Measurements from ENCODE around the gene COL25A1.
"Not testable (repeated sequence)": the region's sequence is repeated elsewhere in the genome, so short reads cannot be mapped to it uniquely, and the experiment has no call there.

The COL25A1 gene

DNA sequence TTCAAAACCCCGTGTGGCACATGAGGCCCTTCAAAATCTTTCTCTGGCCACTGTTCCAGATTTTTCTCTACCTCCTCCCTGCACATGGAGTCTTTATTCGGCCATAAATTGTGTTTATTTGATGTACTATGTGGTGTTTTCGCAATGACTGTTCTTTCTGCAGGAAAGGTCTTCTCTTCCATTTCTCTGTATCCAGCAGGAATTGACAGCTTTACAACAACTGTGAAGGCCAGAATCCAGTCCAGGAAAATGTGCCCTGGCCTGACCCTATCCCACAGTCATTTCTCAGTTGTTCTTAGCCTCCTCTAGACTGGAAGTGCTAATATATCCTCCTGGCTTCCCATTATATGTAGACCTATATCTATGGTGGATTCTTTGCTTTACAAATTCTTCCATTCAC, 191.4 kb downstream of the COL25A1 start:
- Histone ChIP-seq H3K4me3 (ENCODE audit: control insufficient read depth in 1 of 7, extremely low read depth in 1 of 7, insufficient read depth in 4 of 7, low read depth in 2 of 7, low read length in 6 of 7) (no peak overlapping the region), H3K36me3 (ENCODE audit: control insufficient read depth in 4 of 4, insufficient read depth in 4 of 4, low read length in 3 of 4) (no peaks in the 10 kb centered on the region), H3K27ac (ENCODE audit: insufficient read depth in 1 of 2, low read depth in 1 of 2, low read length in 2 of 2, poor library complexity in 1 of 2, severe bottlenecking in 2 of 2) (no peak overlapping the region), H3K27me3 (replicated peaks in 2 of 5; ENCODE audit: control insufficient read depth in 4 of 5, insufficient read depth in 5 of 5, low read length in 4 of 5) (no peaks in the 10 kb centered on the region), H3K9me3 (ENCODE audit: control extremely low read depth in 1 of 5, control insufficient read depth in 4 of 5, insufficient read depth in 2 of 5, low read depth in 1 of 5, low read length in 4 of 5) (peaks cover 0 to 1% (median 0%) of the 10 kb centered on the region in 5 experiments), H3K4me1 (ENCODE audit: control extremely low read depth in 1 of 4, control insufficient read depth in 4 of 4, insufficient read depth in 4 of 4, low read length in 3 of 4) (no peaks in the 10 kb centered on the region)
- no peak for DNase-seq
- 100% methylated on average over 1 of the region's 3 CpGs for WGBS (ENCODE audit: insufficient coverage)
- ChIA-PET CTCF (no interaction called here), POLR2A (no interaction called here)

GRCh38 chr4:109108215-109108614, 194.2 kb downstream of the COL25A1 start:
- H3K27me3 ChIP-seq (replicated peaks in 2 of 5; ENCODE audit: control insufficient read depth in 4 of 5, insufficient read depth in 5 of 5, low read length in 4 of 5); H3K9me3 ChIP-seq (ENCODE audit: control extremely low read depth in 1 of 5, control insufficient read depth in 4 of 5, insufficient read depth in 2 of 5, low read depth in 1 of 5, low read length in 4 of 5); H3K4me1 ChIP-seq (ENCODE audit: control extremely low read depth in 1 of 4, control insufficient read depth in 4 of 4, insufficient read depth in 4 of 4, low read length in 3 of 4); H3K4me3 ChIP-seq (ENCODE audit: control insufficient read depth in 1 of 7, extremely low read depth in 1 of 7, insufficient read depth in 4 of 7, low read depth in 2 of 7, low read length in 6 of 7); DNase-seq; H3K27ac ChIP-seq (ENCODE audit: insufficient read depth in 1 of 2, low read depth in 1 of 2, low read length in 2 of 2, poor library complexity in 1 of 2, severe bottlenecking in 2 of 2); H3K36me3 ChIP-seq (ENCODE audit: control insufficient read depth in 4 of 4, insufficient read depth in 4 of 4, low read length in 3 of 4); POLR2A ChIA-PET: not testable (repeated sequence)
- CTCF ChIA-PET = interaction anchor here (0.8 kb wide), 1 partner anchor 20 kb away, joined by 3 read pairs; no protein-coding TSS in a partner anchor
- no CpG with 5 or more reads among the region's 2 CpGs for WGBS (ENCODE audit: insufficient coverage)

- Histone ChIP-seq H3K36me3 (ENCODE audit: control insufficient read depth in 4 of 4, insufficient read depth in 4 of 4, low read length in 3 of 4) (no peaks in the 10 kb centered on the region), H3K4me1 (ENCODE audit: control extremely low read depth in 1 of 4, control insufficient read depth in 4 of 4, insufficient read depth in 4 of 4, low read length in 3 of 4) (peaks cover 0 to 13% (median 1%) of the 10 kb centered on the region in 4 experiments), H3K27ac (ENCODE audit: insufficient read depth in 1 of 2, low read depth in 1 of 2, low read length in 2 of 2, poor library complexity in 1 of 2, severe bottlenecking in 2 of 2) (no peak overlapping the region), H3K27me3 (replicated peaks in 2 of 5; ENCODE audit: control insufficient read depth in 4 of 5, insufficient read depth in 5 of 5, low read length in 4 of 5) (no peaks in the 10 kb centered on the region), H3K4me3 (ENCODE audit: control insufficient read depth in 1 of 7, extremely low read depth in 1 of 7, insufficient read depth in 4 of 7, low read depth in 2 of 7, low read length in 6 of 7) (no peak overlapping the region), H3K9me3 (ENCODE audit: control extremely low read depth in 1 of 5, control insufficient read depth in 4 of 5, insufficient read depth in 2 of 5, low read depth in 1 of 5, low read length in 4 of 5) (no peaks in the 10 kb centered on the region)
- peak in 2 of 3 donors; percentile 15 to 50 for DNase-seq
- no CpG with 5 or more reads among the region's 1 CpG for WGBS (ENCODE audit: insufficient coverage)
- ChIA-PET POLR2A (no interaction called here), CTCF (no interaction called here)
Observed at GRCh38 chr4:109094056-109094455, 208.4 kb downstream of the COL25A1 start.

DNA sequence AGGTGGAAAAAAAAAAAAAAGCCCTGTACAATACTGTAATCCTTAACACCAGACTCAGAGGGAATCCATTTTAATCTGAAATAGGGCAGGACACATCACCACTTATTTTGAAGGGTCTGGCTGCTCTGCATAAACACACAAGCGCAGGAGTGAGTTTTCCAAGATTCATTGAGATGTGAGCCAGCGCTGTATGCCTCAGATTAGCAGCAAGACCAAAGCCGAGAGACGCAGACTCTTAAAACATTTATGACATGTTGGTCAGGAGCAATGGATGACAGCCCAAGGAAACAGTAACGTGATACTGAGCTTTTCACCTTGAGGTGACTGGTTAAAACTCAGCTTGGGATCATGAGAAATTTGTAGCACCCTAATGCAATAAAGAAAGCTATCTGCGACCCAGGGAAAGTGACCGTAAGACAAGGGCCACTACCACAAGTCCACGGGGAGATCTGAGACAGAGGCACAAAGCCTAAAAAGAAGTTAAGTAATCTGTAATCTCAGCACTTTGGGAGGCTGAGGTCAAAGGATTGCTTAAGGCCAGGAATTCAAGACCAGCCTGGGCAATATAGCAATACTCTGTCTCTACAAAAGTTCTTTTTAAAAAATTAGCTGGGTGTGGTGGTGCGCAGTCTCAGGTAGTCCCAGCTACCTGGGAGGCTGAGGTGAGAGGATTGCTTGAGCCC, 210.6 kb downstream of the COL25A1 start:
- H3K27me3 ChIP-seq (replicated peaks in 2 of 5; ENCODE audit: control insufficient read depth in 4 of 5, insufficient read depth in 5 of 5, low read length in 4 of 5) = no peaks in the 10 kb centered on the region
- CTCF ChIA-PET = interaction anchor here (0.6 kb wide), 1 partner anchor 74 kb away, joined by 3 read pairs; no protein-coding TSS in a partner anchor
- no peak for DNase-seq
- H3K4me1 ChIP-seq (ENCODE audit: control extremely low read depth in 1 of 4, control insufficient read depth in 4 of 4, insufficient read depth in 4 of 4, low read length in 3 of 4) = peaks cover 0 to 13% (median under 1%) of the 10 kb centered on the region in 4 experiments
- no peak overlapping the region for H3K4me3 ChIP-seq (ENCODE audit: control insufficient read depth in 1 of 7, extremely low read depth in 1 of 7, insufficient read depth in 4 of 7, low read depth in 2 of 7, low read length in 6 of 7)
- WGBS (ENCODE audit: insufficient coverage) = 90% methylated on average over 9 of the region's 9 CpGs
- H3K36me3 ChIP-seq (ENCODE audit: control insufficient read depth in 4 of 4, insufficient read depth in 4 of 4, low read length in 3 of 4) = no peaks in the 10 kb centered on the region
- no peaks in the 10 kb centered on the region for H3K9me3 ChIP-seq (ENCODE audit: control extremely low read depth in 1 of 5, control insufficient read depth in 4 of 5, insufficient read depth in 2 of 5, low read depth in 1 of 5, low read length in 4 of 5)
- POLR2A ChIA-PET = no interaction called here
- no peak overlapping the region for H3K27ac ChIP-seq (ENCODE audit: insufficient read depth in 1 of 2, low read depth in 1 of 2, low read length in 2 of 2, poor library complexity in 1 of 2, severe bottlenecking in 2 of 2)

- DNase-seq = peak in 2 of 3 donors; percentile 33 to 44
- ChIA-PET POLR2A (interaction anchor here (0.6 kb wide), 1 partner anchor 147 kb away, joined by 4 read pairs; no protein-coding TSS in a partner anchor), CTCF (no interaction called here)
- H3K27ac ChIP-seq (ENCODE audit: insufficient read depth in 1 of 2, low read depth in 1 of 2, low read length in 2 of 2, poor library complexity in 1 of 2, severe bottlenecking in 2 of 2) = no peak overlapping the region
- no peaks in the 10 kb centered on the region for H3K36me3 ChIP-seq (ENCODE audit: control insufficient read depth in 4 of 4, insufficient read depth in 4 of 4, low read length in 3 of 4)
- H3K27me3 ChIP-seq (replicated peaks in 2 of 5; ENCODE audit: control insufficient read depth in 4 of 5, insufficient read depth in 5 of 5, low read length in 4 of 5) = no peaks in the 10 kb centered on the region
- peaks cover 0 to 3% (median 0%) of the 10 kb centered on the region in 4 experiments for H3K4me1 ChIP-seq (ENCODE audit: control extremely low read depth in 1 of 4, control insufficient read depth in 4 of 4, insufficient read depth in 4 of 4, low read length in 3 of 4)
- no peak overlapping the region for H3K4me3 ChIP-seq (ENCODE audit: control insufficient read depth in 1 of 7, extremely low read depth in 1 of 7, insufficient read depth in 4 of 7, low read depth in 2 of 7, low read length in 6 of 7)
- no peaks in the 10 kb centered on the region for H3K9me3 ChIP-seq (ENCODE audit: control extremely low read depth in 1 of 5, control insufficient read depth in 4 of 5, insufficient read depth in 2 of 5, low read depth in 1 of 5, low read length in 4 of 5)
- 100% methylated on average over 1 of the region's 3 CpGs for WGBS (ENCODE audit: insufficient coverage)
Observed at GRCh38 chr4:109083911-109084310, 218.5 kb downstream of the COL25A1 start.

GRCh38 chr4:109079731-109080130, 222.7 kb downstream of the COL25A1 start:
- Histone ChIP-seq H3K4me3 (ENCODE audit: control insufficient read depth in 1 of 7, extremely low read depth in 1 of 7, insufficient read depth in 4 of 7, low read depth in 2 of 7, low read length in 6 of 7) (no peak overlapping the region), H3K36me3 (ENCODE audit: control insufficient read depth in 4 of 4, insufficient read depth in 4 of 4, low read length in 3 of 4) (no peaks in the 10 kb centered on the region), H3K27ac (ENCODE audit: insufficient read depth in 1 of 2, low read depth in 1 of 2, low read length in 2 of 2, poor library complexity in 1 of 2, severe bottlenecking in 2 of 2) (no peak overlapping the region), H3K4me1 (ENCODE audit: control extremely low read depth in 1 of 4, control insufficient read depth in 4 of 4, insufficient read depth in 4 of 4, low read length in 3 of 4) (peaks cover 0 to 3% (median 0%) of the 10 kb centered on the region in 4 experiments), H3K9me3 (ENCODE audit: control extremely low read depth in 1 of 5, control insufficient read depth in 4 of 5, insufficient read depth in 2 of 5, low read depth in 1 of 5, low read length in 4 of 5) (no peaks in the 10 kb centered on the region), H3K27me3 (replicated peaks in 2 of 5; ENCODE audit: control insufficient read depth in 4 of 5, insufficient read depth in 5 of 5, low read length in 4 of 5) (no peaks in the 10 kb centered on the region)
- POLR2A ChIA-PET = no interaction called here
- CTCF ChIA-PET = no interaction called here
- peak in 2 of 3 donors; percentile 37 to 41 for DNase-seq
- 100% methylated on average over 1 of the region's 4 CpGs for WGBS (ENCODE audit: insufficient coverage)

GRCh38 chr4:109079201-109079600, 223.3 kb downstream of the COL25A1 start:
- H3K36me3 ChIP-seq (ENCODE audit: control insufficient read depth in 4 of 4, insufficient read depth in 4 of 4, low read length in 3 of 4) = no peaks in the 10 kb centered on the region
- POLR2A ChIA-PET = no interaction called here
- H3K9me3 ChIP-seq (ENCODE audit: control extremely low read depth in 1 of 5, control insufficient read depth in 4 of 5, insufficient read depth in 2 of 5, low read depth in 1 of 5, low read length in 4 of 5) = no peaks in the 10 kb centered on the region
- H3K4me3 ChIP-seq (ENCODE audit: control insufficient read depth in 1 of 7, extremely low read depth in 1 of 7, insufficient read depth in 4 of 7, low read depth in 2 of 7, low read length in 6 of 7) = no peak overlapping the region
- H3K4me1 ChIP-seq (ENCODE audit: control extremely low read depth in 1 of 4, control insufficient read depth in 4 of 4, insufficient read depth in 4 of 4, low read length in 3 of 4) = peaks cover 0 to 3% (median 0%) of the 10 kb centered on the region in 4 experiments
- no peak overlapping the region for H3K27ac ChIP-seq (ENCODE audit: insufficient read depth in 1 of 2, low read depth in 1 of 2, low read length in 2 of 2, poor library complexity in 1 of 2, severe bottlenecking in 2 of 2)
- no peak for DNase-seq
- no CpG with 5 or more reads among the region's 2 CpGs for WGBS (ENCODE audit: insufficient coverage)
- CTCF ChIA-PET = interaction anchor here (0.7 to 1.0 kb wide), 2 partner anchors 16 to 68 kb away, joined by 3 read pairs; no protein-coding TSS in a partner anchor
- no peaks in the 10 kb centered on the region for H3K27me3 ChIP-seq (replicated peaks in 2 of 5; ENCODE audit: control insufficient read depth in 4 of 5, insufficient read depth in 5 of 5, low read length in 4 of 5)

All from common myeloid progenitor, CD34-positive (primary cell).